PC-3 (cell line): Measurements from ENCODE around the gene MPP2.

Experiments used
- CTCF ChIP-seq: fragments of 300-600 bp; sonication (generic); conservative IDR thresholded peaks from 2 replicates; pipeline ENCODE4 v1.5.1; 2017; ENCODE audit warnings: antibody characterized with exemption, low read depth, mild to moderate bottlenecking, low read length
- EZH2 ChIP-seq: fragments of 300-600 bp; sonication (generic); IDR thresholded peaks from one replicate; pipeline ENCODE4 v1.6.1; 2017; ENCODE audit warnings: antibody characterized with exemption, mild to moderate bottlenecking, low read length; ENCODE audit not compliant: unreplicated experiment
- EZH2phosphoT487 ChIP-seq: fragments of 300-600 bp; sonication (generic); IDR thresholded peaks from 2 replicates; pipeline ENCODE4 v1.6.1; 2018; ENCODE audit warnings: mild to moderate bottlenecking, antibody characterized with exemption, low read length, borderline replicate concordance

GRCh38 chr17:43917348-43918025, 10.2 kb upstream of the MPP2 start:
- TF ChIP-seq CTCF (no peak), EZH2 (no peak), EZH2phosphoT487 (no peak)
